Eye (tissue), 1 donor: ENCODE results near the gene DEPDC5.
"Not testable (repeated sequence)": the region's sequence is repeated elsewhere in the genome, so short reads cannot be mapped to it uniquely, and the experiment has no call there.

Experiments
- DNase-seq: peaks from one replicate; pipeline ENCODE4 v3.0.0-alpha.2; 2015

Gene DEPDC5

DNA sequence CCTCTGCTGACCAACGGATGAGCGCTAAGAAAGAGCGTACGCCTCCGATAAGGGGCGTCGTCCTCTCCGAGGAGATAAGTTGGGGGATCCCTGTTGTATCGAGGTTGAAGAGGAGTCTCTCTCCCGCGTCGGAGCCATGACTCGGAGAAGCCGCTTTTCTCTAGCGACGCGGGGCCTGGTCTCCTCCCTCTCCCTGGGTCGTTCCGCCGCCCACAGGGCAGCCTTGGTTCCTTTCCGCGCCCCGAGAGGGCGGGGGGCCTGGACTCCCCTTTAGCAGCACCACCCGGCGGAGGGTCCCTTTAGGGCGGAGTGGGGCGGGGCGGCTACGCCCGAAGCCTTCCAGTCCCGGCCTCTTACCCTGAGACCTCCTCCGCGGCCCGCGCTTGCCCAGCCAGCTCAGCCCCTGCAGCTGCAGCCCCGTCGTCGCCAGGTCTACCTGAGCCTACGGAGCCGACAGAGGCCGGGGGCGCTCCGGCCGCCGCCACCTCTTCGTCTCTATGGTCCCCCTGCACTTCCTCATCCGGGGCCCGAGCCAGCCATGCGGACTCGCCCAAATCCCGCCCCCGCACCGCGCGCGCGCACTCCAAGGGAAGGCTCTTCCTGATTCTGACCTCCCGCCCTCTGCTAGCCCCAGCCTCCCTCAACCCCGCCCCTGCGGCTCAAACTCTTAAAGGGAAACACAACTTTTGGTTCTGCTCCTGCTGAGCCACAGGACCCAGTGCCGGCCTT lies 4.0 kb upstream of the DEPDC5 start, which contains the start of gene PRR14L:
PRR14L (minus strand) TSS at position 497 of the 729 bp plus-strand sequence. CDS start 11,272 bp downstream, outside the sequence.
- peak; percentile 99 for DNase-seq

DNA sequence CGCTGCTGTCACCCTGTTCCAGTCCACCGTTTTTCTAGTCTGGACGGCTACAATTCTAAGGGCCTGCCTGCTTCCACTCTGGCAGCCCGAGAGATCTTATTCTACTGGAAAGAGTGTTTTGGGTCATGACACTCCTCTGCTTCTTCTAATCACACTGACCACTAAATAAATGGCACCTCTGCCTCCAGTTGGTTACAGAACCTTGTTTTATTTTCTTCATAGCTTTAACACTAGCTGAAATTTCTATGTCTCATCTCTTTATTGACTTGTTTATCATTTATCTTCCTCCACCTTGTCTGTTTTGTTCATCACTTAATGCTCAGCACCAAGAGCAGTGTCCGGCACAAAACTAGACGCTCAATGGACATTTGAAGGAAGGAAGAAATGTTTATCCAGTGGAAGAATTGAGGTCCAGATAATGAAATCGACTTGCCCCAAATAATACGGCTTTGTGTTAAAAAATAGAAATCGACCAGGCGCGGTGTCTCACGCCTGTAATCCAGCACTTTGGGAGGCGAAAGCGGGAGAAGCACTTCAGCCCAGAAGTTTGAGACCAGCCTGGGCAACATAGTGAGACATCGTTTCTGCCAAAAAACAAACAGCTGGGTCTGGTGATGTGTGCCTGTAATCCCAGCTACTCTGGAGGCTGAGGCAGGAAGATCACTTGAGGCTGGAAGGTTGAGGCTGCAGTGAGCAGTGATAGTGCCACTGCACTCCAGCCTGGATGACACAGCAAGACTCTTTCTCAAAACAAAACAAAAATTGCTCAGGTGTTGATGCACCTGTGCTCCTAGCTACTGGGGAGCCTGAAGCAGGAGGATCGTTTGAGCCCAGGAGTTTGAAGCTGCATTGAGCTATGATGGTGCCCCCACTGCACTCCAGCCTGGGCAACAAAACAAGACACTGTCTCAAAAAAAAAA lies 3.2 kb upstream of the DEPDC5 start:
- no peak for DNase-seq

GRCh38 chr22:31752096-31752847 lies 1.5 kb upstream of the DEPDC5 start:
- peak; percentile 10 for DNase-seq

- peak; percentile 80 for DNase-seq
Observed at GRCh38 chr22:31753005-31753633, 700 bp upstream of the DEPDC5 start.

GRCh38 chr22:31754813-31755212 lies 994 bp downstream of the DEPDC5 start:
- DNase-seq = no peak

DNA sequence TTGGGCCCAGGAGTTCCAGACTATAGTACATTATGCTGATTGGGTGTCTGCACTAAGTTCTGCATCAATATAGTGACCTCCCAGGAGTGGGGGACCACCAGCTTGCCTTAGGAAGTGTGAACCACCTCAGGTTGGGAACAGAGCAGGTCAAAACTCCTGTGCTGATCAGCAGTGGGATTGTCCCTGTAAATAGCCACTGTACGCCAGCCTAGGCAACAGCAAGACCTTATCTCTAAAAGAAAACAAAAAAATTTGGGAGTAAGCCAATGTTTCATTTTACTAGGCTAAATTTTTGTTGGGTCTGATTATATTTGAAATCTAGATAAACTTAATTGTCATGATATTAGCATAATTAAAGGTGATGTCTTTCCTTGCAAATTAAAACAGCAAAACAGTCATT lies 3.4 kb downstream of the DEPDC5 start:
- DNase-seq = no peak

GRCh38 chr22:31758860-31759259 lies 5.0 kb downstream of the DEPDC5 start:
- not testable (repeated sequence) for DNase-seq

- DNase-seq = no peak
Observed at GRCh38 chr22:31764785-31765184, 11.0 kb downstream of the DEPDC5 start.

- no peak for DNase-seq
Observed at GRCh38 chr22:31768422-31769059, 14.7 kb downstream of the DEPDC5 start.

- no peak for DNase-seq
Observed at GRCh38 chr22:31773416-31773815, 19.6 kb downstream of the DEPDC5 start.

DNA sequence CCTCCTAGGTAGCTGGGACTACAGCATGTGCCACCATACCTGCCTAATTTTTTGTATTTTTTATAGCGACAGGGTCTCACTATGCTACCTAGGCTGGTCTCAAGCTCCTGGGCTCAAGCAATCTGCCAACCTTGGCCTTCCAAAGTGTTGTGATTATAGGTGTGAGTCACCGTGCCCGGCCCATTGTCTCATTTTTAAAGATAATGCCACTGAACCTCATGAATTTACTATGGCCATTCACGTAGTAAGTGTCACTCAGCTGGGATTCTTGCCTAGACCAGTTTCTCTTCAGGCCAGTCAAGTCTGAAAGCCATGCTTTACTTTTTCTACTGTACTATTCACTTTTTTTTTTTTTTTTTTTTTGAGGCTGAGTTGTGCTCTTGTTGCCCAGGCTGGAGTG lies 22.4 kb downstream of the DEPDC5 start:
- no peak for DNase-seq

DNA sequence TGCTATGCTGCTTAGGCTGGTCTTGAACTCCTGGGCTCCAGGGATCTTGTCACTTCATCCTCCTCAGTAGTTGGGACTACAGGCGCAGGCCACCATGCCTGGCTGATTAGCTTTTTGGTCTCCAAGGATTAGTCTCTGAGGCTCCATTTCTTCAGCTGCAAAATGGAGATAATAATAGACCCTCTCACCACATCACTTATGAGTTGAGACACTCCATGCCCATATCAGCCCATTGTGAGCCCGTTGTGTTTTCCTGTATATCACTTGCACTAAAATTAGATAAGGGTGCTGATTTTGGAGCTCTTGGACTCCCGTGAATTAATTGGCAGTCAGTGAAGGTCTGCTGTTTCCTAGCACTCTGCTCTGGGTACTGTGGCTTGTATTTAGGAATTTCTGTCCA lies 36.0 kb downstream of the DEPDC5 start:
- DNase-seq = no peak

DNA sequence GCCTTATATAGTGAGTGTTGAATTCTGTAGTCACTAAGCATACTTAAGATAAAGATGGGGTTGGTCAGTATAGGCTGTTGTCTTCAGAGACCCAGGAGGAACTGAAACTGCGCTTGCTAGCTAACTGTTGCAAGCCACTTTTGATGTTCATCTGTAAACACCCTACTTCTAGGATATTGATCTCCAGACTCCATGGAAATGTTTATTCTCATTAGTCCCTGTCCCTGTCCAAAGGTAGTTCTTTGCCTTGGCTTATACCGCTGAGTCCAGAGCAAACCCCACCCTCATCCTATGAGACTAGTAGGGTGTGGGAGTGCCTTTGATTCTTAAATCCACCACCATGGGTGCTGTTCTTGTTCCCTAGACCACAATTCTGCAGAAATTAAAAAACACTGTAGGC lies 36.4 kb downstream of the DEPDC5 start:
- DNase-seq = no peak

- DNase-seq = not testable (repeated sequence)
Observed at GRCh38 chr22:31799358-31799757, 45.5 kb downstream of the DEPDC5 start.

DNA sequence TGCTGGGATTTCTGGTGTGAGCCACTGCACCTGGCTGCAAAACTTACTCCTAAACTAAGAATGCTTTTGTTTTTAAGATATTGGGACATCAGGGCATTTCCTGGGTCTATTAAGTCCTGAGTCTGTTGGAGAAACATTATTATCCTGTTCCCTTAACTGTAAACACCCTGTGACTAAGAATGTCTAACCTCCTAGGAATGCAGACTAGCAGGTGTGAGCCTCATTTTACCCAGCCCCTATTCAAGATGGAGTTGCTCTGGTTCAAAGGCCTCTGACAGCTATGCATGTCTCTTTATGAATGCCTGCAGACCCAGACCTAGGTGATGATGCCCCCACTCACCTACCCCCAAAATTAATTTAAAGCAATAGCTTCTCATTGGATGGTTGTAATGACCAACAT lies 46.2 kb downstream of the DEPDC5 start:
- no peak for DNase-seq

- DNase-seq = not testable (repeated sequence)
Observed at GRCh38 chr22:31800861-31801260, 47.0 kb downstream of the DEPDC5 start.

- DNase-seq = no peak
Observed at GRCh38 chr22:31802575-31802974, 48.8 kb downstream of the DEPDC5 start.

- no peak for DNase-seq
Observed at GRCh38 chr22:31806751-31807150, 52.9 kb downstream of the DEPDC5 start.

GRCh38 chr22:31812977-31813605 lies 59.3 kb downstream of the DEPDC5 start:
- no peak for DNase-seq

- DNase-seq = not testable (repeated sequence)
Observed at GRCh38 chr22:31813898-31814297, 60.1 kb downstream of the DEPDC5 start.

DNA sequence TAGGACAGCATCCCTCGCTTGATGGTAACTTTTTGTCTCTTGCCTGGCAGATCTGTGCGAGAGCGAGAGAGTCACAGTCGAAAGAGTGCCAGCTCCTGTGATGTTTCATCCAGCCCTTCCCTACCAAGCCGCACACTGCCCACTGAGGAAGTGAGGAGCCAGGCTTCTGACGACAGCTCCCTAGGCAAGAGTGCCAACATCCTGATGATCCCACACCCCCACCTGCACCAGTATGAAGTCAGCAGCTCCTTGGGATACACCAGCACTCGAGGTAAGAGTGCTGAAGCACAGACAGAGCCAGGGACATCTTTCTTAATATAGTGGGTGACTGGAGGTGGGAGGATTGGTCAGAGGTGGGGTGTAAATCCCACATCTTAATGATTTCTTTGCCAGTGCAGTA lies 61.1 kb downstream of the DEPDC5 start:
- DNase-seq = no peak

DNA sequence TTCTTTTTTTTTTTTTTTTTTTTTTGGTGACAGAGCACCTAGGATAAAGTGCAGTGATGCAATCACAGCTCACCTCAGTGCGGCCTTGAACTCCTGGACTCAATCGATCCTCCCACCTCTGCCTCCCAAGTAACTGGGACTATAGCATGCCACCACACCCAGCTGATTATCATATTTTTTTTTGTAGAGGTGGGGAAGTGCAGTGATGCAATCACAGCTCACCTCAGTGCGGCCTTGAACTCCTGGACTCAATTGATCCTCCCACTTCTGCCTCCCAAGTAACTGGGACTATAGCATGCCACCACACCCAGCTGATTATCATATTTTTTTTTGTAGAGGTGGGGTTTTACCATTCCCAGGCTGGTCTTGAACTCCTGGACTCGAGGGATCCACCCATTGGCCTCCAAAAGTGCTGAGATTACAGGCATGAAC lies 61.6 kb downstream of the DEPDC5 start:
- not testable (repeated sequence) for DNase-seq
